H9 (cell line): Measurements from ENCODE around the gene EPHB2. TPM values are rescaled to one million over a fixed set of nuclear protein-coding genes. Genes with fewer than 3 reads are reported as not detected.

ENCODE experiments used
- DNase-seq: peaks from one replicate; pipeline ENCODE4 v3.0.0-alpha.2; 2017
- H2AFZ ChIP-seq: one replicate; pipeline ENCODE4 v1.6.1; 2013; ENCODE audit warnings: mild to moderate bottlenecking, low read length, control low read depth, moderate library complexity
- H2AK5ac ChIP-seq: 2 replicates; pipeline ENCODE4 v1.6.1; 2013; ENCODE audit warnings: low read length, control low read depth, mixed read lengths; ENCODE audit not compliant: insufficient read length
- H2BK120ac ChIP-seq: one replicate; pipeline ENCODE4 v1.6.1; 2013; ENCODE audit warnings: low read depth, mild to moderate bottlenecking, low read length, control low read depth, inconsistent platforms; ENCODE audit not compliant: poor library complexity, severe bottlenecking
- H2BK12ac ChIP-seq: 2 replicates; pipeline ENCODE4 v1.6.1; 2013; ENCODE audit warnings: low read length, control low read depth, mixed read lengths, low read depth; ENCODE audit not compliant: insufficient read length
- H2BK15ac ChIP-seq: 2 replicates; pipeline ENCODE4 v1.6.1; 2013; ENCODE audit warnings: low read depth, low read length, control low read depth
- H2BK20ac ChIP-seq: one replicate; pipeline ENCODE4 v1.6.1; 2013; ENCODE audit warnings: low read depth, mild to moderate bottlenecking, low read length, control low read depth, inconsistent platforms; ENCODE audit not compliant: poor library complexity, severe bottlenecking
- H2BK5ac ChIP-seq: 2 replicates; pipeline ENCODE4 v1.6.1; 2013; ENCODE audit warnings: low read length, control low read depth, mixed read lengths; ENCODE audit not compliant: insufficient read length
- H3K14ac ChIP-seq: 2 replicates; pipeline ENCODE4 v1.6.1; 2013; ENCODE audit warnings: low read length, control low read depth; ENCODE audit not compliant: insufficient read depth
- H3K18ac ChIP-seq: 2 replicates; pipeline ENCODE4 v1.6.1; 2013; ENCODE audit warnings: low read depth, mild to moderate bottlenecking, mixed read lengths, low read length, control low read depth; ENCODE audit not compliant: insufficient read length
- H3K23ac ChIP-seq: 2 replicates; pipeline ENCODE4 v1.6.1; 2013; ENCODE audit warnings: low read length, control low read depth, mixed read lengths, low read depth; ENCODE audit not compliant: insufficient read length
- H3K23me2 ChIP-seq: 2 replicates; pipeline ENCODE4 v1.6.1; 2013; ENCODE audit warnings: low read depth, mild to moderate bottlenecking, mixed read lengths, low read length, control low read depth; ENCODE audit not compliant: insufficient read length, poor library complexity, severe bottlenecking
- H3K27ac ChIP-seq: 2 replicates; pipeline ENCODE4 v1.5.1; 2013; ENCODE audit warnings: low read length, control low read depth, mixed read lengths, low read depth; ENCODE audit not compliant: insufficient read length
- H3K27me3 ChIP-seq: 2 replicates; pipeline ENCODE4 v1.6.1; 2013; ENCODE audit warnings: low read length, control low read depth, inconsistent platforms; ENCODE audit not compliant: insufficient read depth
- H3K4ac ChIP-seq: 2 replicates; pipeline ENCODE4 v1.6.1; 2013; ENCODE audit warnings: low read depth, mild to moderate bottlenecking, control low read depth, inconsistent platforms, low read length, moderate library complexity
- H3K4me1 ChIP-seq: 2 replicates; pipeline ENCODE4 v1.6.1; 2013; ENCODE audit warnings: low read length, control low read depth, inconsistent platforms; ENCODE audit not compliant: insufficient read depth
- H3K4me2 ChIP-seq: 2 replicates; pipeline ENCODE4 v1.6.1; 2013; ENCODE audit warnings: low read length, control low read depth, mixed read lengths; ENCODE audit not compliant: insufficient read length, insufficient read depth
- H3K56ac ChIP-seq: 2 replicates; pipeline ENCODE4 v1.6.1; 2013; ENCODE audit warnings: low read depth, mild to moderate bottlenecking, mixed read lengths, low read length, control low read depth; ENCODE audit not compliant: insufficient read length
- H3K79me1 ChIP-seq: 2 replicates; pipeline ENCODE4 v1.6.1; 2013; ENCODE audit warnings: low read depth, mild to moderate bottlenecking, moderate library complexity, low read length, control low read depth, inconsistent platforms; ENCODE audit not compliant: insufficient read depth, poor library complexity, severe bottlenecking
- H3K79me2 ChIP-seq: 2 replicates; pipeline ENCODE4 v1.6.1; 2013; ENCODE audit warnings: low read length, control low read depth, inconsistent platforms; ENCODE audit not compliant: insufficient read depth
- H3K9ac ChIP-seq: 2 replicates; pipeline ENCODE4 v1.6.1; 2013; ENCODE audit warnings: low read length, control low read depth, mixed read lengths; ENCODE audit not compliant: insufficient read length; ENCODE audit errors: extremely low read depth
- H3K9me3 ChIP-seq: one replicate; pipeline ENCODE4 v1.6.1; 2013; ENCODE audit warnings: low read depth, low read length, inconsistent platforms; ENCODE audit not compliant: control insufficient read depth
- H3T11ph ChIP-seq: one replicate; pipeline ENCODE4 v1.6.1; 2013; ENCODE audit warnings: mild to moderate bottlenecking, low read length, control low read depth, inconsistent platforms
- H4K20me1 ChIP-seq: one replicate; pipeline ENCODE4 v1.6.1; 2013; ENCODE audit not compliant: control insufficient read depth, insufficient read length, insufficient read depth
- H4K5ac ChIP-seq: 2 replicates; pipeline ENCODE4 v1.6.1; 2013; ENCODE audit warnings: low read depth, mild to moderate bottlenecking, mixed read lengths, low read length, control low read depth; ENCODE audit not compliant: insufficient read length
- H4K8ac ChIP-seq: replicated peaks from 2 replicates; pipeline ENCODE4 v1.6.1; 2013; ENCODE audit warnings: low read length, control low read depth, mixed read lengths, low read depth; ENCODE audit not compliant: insufficient read length
- H4K91ac ChIP-seq: 2 replicates; pipeline ENCODE4 v1.6.1; 2013; ENCODE audit warnings: low read depth, mild to moderate bottlenecking, moderate library complexity, mixed read lengths, low read length, control low read depth; ENCODE audit not compliant: insufficient read length
- H3K27ac Mint-ChIP-seq, 3 experiments: 2 replicates in 2 of 3; 3 replicates in 1 of 3; pipeline ENCODE4 v1.8.0; 2020 to 2021; ENCODE audit warnings: mixed read lengths in 3 of 3, mild to moderate bottlenecking in 1 of 3, moderate library complexity in 1 of 3
- H3K27me3 Mint-ChIP-seq: 2 replicates; pipeline ENCODE4 v1.8.0; 2021; ENCODE audit warnings: low read depth, mild to moderate bottlenecking, moderate library complexity, mixed read lengths
- H3K36me3 Mint-ChIP-seq, 3 experiments: 2 replicates in 2 of 3; 3 replicates in 1 of 3; pipeline ENCODE4 v1.8.0; 2020 to 2021; ENCODE audit warnings: low read depth in 3 of 3, mixed read lengths in 3 of 3; ENCODE audit not compliant: insufficient read depth in 1 of 3
- H3K4me1 Mint-ChIP-seq, 2 experiments: 2 replicates each; pipeline ENCODE4 v1.8.0; 2020; ENCODE audit warnings: mixed read lengths in 2 of 2
- H3K4me3 Mint-ChIP-seq, 2 experiments: 2 replicates in 1 of 2; 3 replicates in 1 of 2; pipeline ENCODE4 v1.8.0; 2020 to 2021; ENCODE audit warnings: mild to moderate bottlenecking in 2 of 2, mixed read lengths in 2 of 2, moderate library complexity in 1 of 2
- H3K9me3 Mint-ChIP-seq, 2 experiments: 2 replicates in 1 of 2; 3 replicates in 1 of 2; pipeline ENCODE4 v1.8.0; 2020; ENCODE audit warnings: mild to moderate bottlenecking in 2 of 2, mixed read lengths in 2 of 2, moderate library complexity in 1 of 2
- WGBS: extraction: QIAGEN DNeasy Blood & Tissue Kit; methylation state at CpG from one replicate; pipeline ENCODE4 v1.1.7; 2013; ENCODE audit warnings: missing lambda C conversion rate, low lambda C conversion rate, mixed read lengths; ENCODE audit not compliant: insufficient read length; ENCODE audit errors: extremely low coverage; 5-methylcytosine and 5-hydroxymethylcytosine counted together
- total RNA-seq: library from RNA; stranded (reverse); gene quantifications from 2 replicates; pipeline ENCODE4 v1.2.1, GENCODE V29; 2021
- TF ChIP-seq, protein P1 (sequence below): fragments of 200-600 bp; sonication (generic); conservative IDR thresholded peaks from 3 replicates; pipeline ENCODE4 v1.8.0; 2021; ENCODE audit warnings: antibody characterized with exemption, mild to moderate bottlenecking

The EPHB2 gene
- total RNA-seq, 1 experiment from 2014 or later, result 9.5 TPM

DNA sequence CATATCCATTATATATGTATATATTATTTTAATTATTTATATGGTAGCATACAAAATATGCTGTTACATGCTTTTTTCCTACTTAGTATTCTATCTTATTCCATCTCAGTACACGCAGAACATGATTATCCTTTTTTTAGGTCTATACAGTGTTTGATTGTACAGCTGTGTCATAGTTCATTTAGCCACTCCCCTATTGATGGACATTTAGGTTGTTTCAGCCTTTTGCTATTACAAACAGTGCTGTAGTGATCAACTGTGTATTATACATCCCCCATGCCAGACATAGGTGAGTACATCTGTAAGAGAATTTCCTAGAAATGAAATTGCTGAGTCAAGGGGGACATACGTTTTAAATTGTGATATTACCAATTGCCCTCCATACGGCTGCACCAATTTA is 246.4 kb downstream of the EPHB2 start:
- no CpG with 5 or more reads among the region's 3 CpGs for WGBS
- no peak overlapping the region for H4K91ac ChIP-seq
- H2AFZ ChIP-seq, result no peak overlapping the region
- no peak overlapping the region for H3K4ac ChIP-seq
- Mint-ChIP-seq H3K4me1 (no peaks in the 10 kb centered on the region), H3K27ac (no peak overlapping the region), H3K36me3 (no peaks in the 10 kb centered on the region), H3K4me3 (no peak overlapping the region), H3K9me3 (no peaks in the 10 kb centered on the region), H3K27me3 (no peaks in the 10 kb centered on the region; the same call in 1 of the 2 replicates)
- H2BK120ac ChIP-seq, result no peak overlapping the region
- no peaks in the 10 kb centered on the region for H4K20me1 ChIP-seq
- H2BK15ac ChIP-seq, result no peak overlapping the region
- TF ChIP-seq, protein P1, sequence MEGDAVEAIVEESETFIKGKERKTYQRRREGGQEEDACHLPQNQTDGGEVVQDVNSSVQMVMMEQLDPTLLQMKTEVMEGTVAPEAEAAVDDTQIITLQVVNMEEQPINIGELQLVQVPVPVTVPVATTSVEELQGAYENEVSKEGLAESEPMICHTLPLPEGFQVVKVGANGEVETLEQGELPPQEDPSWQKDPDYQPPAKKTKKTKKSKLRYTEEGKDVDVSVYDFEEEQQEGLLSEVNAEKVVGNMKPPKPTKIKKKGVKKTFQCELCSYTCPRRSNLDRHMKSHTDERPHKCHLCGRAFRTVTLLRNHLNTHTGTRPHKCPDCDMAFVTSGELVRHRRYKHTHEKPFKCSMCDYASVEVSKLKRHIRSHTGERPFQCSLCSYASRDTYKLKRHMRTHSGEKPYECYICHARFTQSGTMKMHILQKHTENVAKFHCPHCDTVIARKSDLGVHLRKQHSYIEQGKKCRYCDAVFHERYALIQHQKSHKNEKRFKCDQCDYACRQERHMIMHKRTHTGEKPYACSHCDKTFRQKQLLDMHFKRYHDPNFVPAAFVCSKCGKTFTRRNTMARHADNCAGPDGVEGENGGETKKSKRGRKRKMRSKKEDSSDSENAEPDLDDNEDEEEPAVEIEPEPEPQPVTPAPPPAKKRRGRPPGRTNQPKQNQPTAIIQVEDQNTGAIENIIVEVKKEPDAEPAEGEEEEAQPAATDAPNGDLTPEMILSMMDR, result no peak
- H3K23me2 ChIP-seq, result no peaks in the 10 kb centered on the region
- H4K8ac ChIP-seq, result no peak overlapping the region
- H3K27me3 ChIP-seq, result no peaks in the 10 kb centered on the region; the same call in 1 of the 2 replicates
- no peak overlapping the region for H2BK20ac ChIP-seq
- H3K27ac ChIP-seq, result no peak overlapping the region
- no peak overlapping the region for H2BK5ac ChIP-seq
- DNase-seq, result no peak
- H2AK5ac ChIP-seq, result no peak overlapping the region
- H4K5ac ChIP-seq, result no peak overlapping the region
- no peak overlapping the region for H3K18ac ChIP-seq
- H3K9me3 ChIP-seq, result no peaks in the 10 kb centered on the region
- no peaks in the 10 kb centered on the region for H3K79me1 ChIP-seq
- H3T11ph ChIP-seq, result no peak overlapping the region
- H3K56ac ChIP-seq, result no peak overlapping the region
- H3K4me1 ChIP-seq, result no peaks in the 10 kb centered on the region
- no peak overlapping the region for H3K23ac ChIP-seq
- H3K79me2 ChIP-seq, result no peaks in the 10 kb centered on the region
- no peak overlapping the region for H3K4me2 ChIP-seq
- H2BK12ac ChIP-seq, result no peak overlapping the region
- H3K9ac ChIP-seq, result no peak overlapping the region
- no peak overlapping the region for H3K14ac ChIP-seq
